Activated CD8-positive, alpha-beta memory T cell treated with anti-CD3 and anti-CD28 coated beads, Interleukin-2, amount 50 U/mL, for 4 hours (primary cell): ENCODE measurements around the gene PHKB.
"Not testable (repeated sequence)": the region's sequence is repeated elsewhere in the genome, so short reads cannot be mapped to it uniquely, and the experiment has no call there.

ENCODE experiments used
- DNase-seq: peaks from one replicate; pipeline ENCODE4 v3.0.0-alpha.2; 2020

The PHKB gene

DNA sequence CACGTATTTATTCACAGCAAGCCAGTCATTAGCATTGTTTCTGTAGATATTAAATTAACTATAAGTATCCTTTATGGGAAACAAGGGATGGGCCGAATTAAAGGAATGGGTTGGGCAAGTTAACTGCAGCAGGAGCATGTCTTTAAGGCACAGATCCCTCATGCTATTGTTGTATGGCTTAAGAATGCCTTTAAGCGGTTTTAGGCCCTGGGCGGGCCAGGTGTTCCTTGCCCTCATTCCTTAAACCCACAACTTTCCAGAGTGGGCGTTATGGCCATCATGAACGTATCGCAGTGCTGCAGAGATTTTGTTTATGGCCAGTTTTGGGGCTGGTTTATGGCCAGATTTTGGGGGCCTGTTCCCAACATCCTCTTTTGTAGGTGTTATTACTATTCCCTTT lies 9.1 kb downstream of the PHKB start:
- no peak for DNase-seq

GRCh38 chr16:47470810-47471209 lies 9.7 kb downstream of the PHKB start:
- DNase-seq, result no peak

DNA sequence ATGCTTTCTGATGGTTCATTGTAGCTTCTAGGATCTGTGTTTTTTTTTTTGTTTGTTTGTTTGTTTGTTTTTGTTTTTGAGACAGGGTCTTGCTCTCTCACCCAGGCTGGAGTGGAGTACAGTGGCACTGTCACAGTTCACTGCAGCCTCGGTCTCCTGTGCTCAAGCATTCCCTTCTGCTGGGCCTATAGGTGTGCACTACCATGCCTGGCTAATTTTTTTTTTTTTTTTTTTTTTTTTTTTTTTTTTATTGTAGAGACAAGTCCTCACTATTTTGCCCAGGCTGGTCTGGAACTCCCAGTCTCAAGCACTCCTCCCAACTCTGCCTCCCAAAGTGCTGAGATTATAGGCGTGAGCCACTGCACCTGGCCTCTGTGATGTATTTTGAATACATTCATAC lies 11.9 kb downstream of the PHKB start:
- DNase-seq, result not testable (repeated sequence)

DNA sequence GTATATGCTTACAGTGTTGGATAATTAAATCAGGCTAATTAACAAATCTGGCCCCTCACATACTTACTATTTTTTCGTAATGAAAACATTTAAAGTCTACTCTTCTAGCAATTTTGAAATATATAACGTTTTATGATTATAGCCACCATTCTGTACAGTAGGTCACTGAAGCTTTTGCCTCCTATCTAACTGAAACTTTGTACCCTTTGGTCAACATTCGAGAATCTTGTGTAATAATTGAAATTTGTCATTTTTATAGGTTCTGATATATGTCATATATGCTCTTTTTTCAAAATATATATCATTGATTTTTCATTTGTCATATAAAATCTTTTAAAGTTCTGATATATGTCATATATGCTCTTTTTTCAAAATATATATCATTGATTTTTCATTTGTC lies 12.7 kb downstream of the PHKB start:
- no peak for DNase-seq

DNA sequence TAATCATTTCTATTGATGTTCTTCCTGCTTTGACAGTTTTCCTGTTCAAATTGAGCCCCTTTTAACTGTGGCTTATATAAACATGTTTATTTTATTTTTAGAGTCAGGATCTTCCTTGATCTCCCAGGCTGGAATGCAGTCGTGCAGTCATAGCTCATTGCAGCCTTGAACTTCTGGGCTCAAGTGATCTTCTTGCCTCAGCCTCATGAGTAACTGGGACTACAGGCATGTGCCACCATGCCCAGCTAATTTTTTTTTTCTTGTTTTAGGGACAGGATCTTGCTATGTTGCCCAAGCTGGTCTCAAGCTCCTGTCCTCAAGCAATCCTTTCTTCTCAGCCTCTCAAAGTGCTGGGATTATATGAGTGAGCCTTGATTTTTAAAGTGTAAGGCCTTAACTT lies 14.7 kb downstream of the PHKB start:
- DNase-seq, result no peak

- no peak for DNase-seq
These were observed 15.7 kb downstream of the PHKB start for GRCh38 chr16:47476654-47477345.

DNA sequence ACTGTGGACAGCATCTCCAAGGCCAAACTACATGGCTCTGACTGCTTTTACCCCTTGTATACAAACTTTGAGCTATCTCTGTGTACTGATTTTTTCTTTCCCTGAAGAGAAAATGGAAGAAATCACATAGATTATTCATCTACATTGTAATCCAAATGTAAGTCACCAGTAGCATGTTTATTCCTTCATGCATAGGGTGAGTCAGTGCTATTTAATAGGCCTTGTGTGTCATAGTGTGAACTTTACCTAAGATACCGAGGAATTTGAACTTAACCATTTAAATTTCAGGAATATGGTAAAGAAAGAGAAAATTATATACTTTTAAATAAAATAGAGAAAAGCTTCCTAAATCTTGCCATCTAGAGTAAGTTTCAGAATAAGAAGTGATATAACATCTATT lies 16.5 kb downstream of the PHKB start:
- no peak for DNase-seq

DNA sequence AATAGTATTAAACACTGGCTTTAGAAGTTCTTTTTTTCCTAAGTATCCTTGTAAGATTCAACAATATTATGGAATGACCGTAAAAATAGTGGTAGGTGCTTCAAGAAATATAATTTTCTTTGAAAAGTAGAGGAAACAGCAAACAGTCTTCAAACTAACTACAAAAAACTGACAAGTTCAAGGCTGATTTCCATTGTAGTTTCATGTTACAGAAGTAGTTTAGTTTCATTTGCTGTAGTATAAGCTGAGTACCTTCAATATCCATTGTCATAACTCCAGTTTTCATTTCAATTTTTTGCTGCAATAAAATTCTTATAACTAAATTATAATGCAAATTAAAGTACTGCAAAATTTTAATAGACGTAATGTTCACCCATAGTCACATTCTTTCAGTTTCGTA lies 19.3 kb downstream of the PHKB start:
- no peak for DNase-seq

DNA sequence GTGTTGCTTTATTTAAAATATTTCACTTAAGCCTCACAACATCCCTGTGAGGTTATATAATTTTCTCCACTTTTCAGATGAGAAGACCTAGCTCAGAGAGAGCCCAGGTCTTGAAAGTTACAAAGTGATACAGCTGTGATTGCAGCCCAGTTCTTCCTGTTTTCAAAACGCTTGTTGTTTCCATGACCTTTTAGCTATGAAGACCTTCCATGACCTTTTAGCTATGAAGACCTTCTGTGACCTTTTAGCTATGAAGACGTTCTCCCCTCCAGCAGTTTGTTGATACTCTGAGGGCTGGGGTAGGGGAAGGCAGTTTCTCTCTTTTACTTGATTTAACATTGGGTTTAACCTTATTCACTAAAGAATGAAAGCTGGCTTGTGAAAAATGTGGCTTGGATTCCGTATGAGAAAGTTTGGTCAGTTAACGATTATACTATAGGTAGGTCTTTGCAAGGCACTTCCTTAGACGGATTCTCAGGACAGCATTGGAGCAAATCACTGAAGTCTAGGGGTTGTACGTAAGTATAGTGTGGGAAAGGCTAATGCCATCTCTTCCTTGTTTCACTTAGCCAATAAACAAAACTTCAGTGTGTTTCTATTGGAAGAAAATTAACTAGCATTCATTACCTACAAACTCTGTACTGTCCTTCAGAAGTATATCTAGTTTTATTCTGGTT lies 20.7 kb downstream of the PHKB start:
- no peak for DNase-seq

DNA sequence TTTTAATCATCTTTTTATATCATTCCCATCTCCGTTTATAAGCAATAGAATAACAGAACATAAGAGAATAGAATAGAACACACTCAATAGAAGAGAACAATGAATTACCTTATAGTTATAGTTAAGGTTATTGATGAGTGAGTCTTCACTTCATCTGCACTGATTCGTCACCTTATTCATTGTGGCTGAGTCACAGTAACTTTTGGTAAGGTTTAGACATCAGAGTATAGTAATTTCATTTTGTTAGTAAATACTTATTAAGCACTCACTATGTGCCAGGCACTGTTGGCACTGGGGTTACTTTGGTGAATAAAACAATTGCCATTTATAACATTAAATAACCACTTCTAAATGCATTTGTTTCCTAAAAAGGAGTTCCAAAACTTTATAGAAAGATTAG lies 22.5 kb downstream of the PHKB start:
- DNase-seq, result no peak

- DNase-seq, result no peak
These were observed 25.7 kb downstream of the PHKB start for GRCh38 chr16:47486856-47487255.

DNA sequence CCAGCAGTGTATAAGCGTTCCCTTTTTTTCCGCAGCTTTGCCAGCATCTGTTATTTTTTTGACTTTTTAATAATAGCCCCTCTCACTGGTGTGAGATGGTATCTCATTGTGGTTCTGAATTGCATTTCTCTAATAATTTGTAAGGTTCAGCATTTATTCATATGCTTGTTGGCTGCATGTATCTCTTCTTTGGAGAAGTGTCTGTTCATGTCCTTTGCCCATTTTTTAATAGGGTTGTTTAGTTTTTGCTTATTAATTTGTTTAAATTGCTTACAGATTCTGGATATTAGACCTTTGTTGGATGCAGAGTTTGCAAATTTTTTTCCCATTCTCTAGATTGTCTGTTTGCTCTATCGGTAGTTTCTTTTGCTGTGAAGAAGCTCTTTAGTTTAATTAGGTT lies 26.9 kb downstream of the PHKB start:
- DNase-seq, result no peak

DNA sequence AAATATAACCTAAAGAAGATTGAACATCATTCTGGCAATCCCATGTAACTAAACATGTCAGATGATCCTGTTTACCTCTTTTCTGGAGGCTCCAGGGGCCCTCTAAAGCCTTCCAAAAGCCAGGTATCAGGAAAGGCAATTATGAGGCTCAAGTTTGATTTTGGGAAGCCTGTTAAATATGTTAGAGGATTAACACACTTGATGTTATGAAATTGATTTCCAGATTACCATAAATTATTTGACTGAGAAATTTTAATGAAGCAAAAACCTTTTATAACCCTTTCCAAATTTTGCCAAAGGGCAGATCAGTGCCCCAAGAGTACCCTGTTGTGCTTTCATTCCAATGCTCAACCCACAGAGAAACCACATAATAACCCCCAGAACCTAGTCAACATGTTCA lies 29.3 kb downstream of the PHKB start:
- no peak for DNase-seq

DNA sequence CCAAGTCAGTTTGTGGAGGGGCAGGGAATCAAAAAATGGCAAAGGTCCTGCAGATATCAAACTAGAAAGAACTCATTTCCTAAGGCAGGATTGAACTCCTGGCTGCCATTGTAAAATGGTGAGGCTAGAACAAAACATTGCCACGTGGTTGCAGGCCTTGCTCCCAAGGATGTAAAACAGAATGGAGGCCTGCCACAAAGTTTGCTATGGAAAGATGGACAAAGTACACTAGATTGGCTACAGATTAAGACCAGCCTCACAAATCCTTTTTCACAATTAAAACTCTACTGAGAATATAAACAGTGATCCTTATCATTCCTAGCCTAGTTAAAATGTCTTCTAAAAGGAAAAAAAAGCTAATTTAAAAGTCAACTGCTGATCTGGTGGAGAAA lies 30.9 kb downstream of the PHKB start:
- no peak for DNase-seq

GRCh38 chr16:47492428-47493377 lies 31.6 kb downstream of the PHKB start:
- DNase-seq, result no peak

DNA sequence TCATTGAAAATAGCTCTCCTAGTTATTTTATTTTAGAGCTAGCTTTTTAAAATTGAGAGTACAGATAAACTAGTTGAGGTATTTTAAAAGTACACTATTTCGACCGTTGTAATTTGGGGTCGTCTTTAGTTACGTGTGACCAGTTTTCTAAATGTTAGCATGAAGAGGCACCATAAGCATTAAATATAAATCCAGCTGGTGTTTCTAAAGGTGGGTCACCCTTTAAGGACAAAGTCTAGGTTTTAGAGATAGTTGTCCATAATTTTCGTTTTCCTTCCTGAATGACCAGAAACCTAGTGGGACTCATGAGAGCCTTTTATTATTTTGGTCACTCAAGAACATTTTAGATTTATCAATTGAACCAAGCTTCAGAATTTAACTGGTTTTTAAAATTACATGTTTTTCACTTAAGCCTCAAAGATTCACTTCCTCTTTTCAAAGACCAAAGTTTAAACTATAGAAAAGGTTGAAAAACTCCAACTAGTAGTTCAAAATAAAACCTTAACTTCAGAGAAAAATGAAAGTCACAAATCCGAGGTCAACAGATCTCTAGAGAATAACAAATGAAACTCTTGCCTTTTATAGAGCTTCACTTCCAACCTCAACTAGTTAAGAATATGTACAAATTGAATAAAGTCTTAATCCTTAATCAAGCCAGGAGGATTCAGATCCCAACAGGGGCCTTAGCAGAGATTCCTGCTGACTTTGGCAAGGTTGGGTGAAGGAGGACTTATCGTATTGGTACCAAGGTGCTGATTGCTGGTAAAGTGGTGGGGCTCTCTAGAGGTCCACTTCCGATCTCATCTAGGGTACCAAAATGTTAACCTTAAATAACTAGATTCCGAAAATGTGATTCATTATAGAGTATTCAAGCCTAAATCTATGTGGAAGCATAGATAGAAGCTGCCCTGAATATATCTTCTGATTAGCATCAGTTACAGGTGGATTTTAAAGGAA lies 32.5 kb downstream of the PHKB start:
- DNase-seq, result no peak

DNA sequence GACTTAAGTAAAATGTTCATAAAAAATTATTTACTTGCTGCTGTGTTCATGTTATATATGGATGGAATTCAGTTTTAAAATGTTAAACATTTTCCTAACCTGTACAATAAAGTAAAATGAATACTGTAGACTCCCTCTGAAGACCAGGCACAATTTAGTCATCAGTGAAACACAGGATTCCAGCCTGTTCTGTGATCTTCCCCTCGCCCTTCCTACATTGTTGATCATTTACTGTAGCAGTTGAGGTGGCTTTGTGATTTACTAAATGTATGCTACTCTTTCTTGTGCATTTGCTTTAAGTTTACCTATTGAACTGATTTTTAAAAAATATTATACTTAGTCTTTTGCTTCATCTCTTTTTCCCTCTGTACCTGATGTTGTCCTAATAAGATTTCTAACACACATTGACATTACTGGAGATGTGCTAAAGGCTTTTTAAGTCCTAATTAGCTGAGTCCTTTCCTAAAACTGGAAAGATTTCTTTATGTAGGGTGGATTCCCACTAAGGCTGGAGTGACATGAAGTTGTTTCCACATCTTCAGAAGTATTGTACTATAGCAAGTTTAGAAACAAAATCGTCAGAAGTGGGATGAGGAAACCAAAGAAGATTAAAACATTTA lies 38.1 kb downstream of the PHKB start:
- DNase-seq, result no peak

- no peak for DNase-seq
These were observed 38.7 kb downstream of the PHKB start for GRCh38 chr16:47499700-47500264.

- DNase-seq, result no peak
These were observed 42.8 kb downstream of the PHKB start for GRCh38 chr16:47503936-47504335.

DNA sequence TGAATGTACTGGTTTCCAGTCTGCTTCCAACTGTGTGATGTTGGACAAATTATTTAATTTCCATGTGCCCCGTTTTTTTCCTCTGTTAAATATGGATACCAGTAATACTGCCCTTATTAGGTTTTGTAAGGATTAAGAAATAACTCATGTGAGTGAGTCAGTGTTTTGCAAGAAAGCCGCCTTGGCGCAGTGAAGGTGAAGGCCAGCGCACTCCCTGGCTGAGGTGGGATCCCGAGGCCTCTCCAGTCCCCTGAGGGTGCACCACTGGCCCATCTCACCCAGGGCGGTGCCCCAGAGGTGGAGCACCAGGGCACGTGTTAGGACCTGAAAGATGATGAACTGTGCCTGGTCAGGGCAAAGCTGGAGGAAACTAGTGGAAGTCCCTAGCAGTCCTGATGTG lies 43.5 kb downstream of the PHKB start:
- DNase-seq, result no peak

GRCh38 chr16:47506800-47507199 lies 45.7 kb downstream of the PHKB start:
- DNase-seq, result no peak

- no peak for DNase-seq
These were observed 46.6 kb downstream of the PHKB start for GRCh38 chr16:47507701-47508100.
